GM12878 (cell line): ENCODE measurements around the gene CNR2.

Source experiments
- BCLAF1 ChIP-seq: fragments of 450-650 bp; IDR thresholded peaks from 2 replicates; pipeline ENCODE4 v1.6.1; 2017; ENCODE audit warnings: antibody characterized with exemption, mild to moderate bottlenecking, moderate library complexity
- CEBPB ChIP-seq, 2 experiments: fragments of 150-350 bp in 1 of 2; IDR thresholded peaks; 2 replicates each; pipeline ENCODE4 v1.6.1; 2012 to 2014; ENCODE audit warnings: low read depth in 2 of 2, low read length in 2 of 2, borderline replicate concordance in 1 of 2, inconsistent platforms in 1 of 2
- CTCF ChIP-seq, 3 experiments: IDR thresholded peaks in 2 of 3; conservative IDR thresholded peaks in 1 of 3; 2 replicates each; pipeline ENCODE4 v1.5.1; 2011; ENCODE audit warnings: low read depth in 3 of 3, low read length in 3 of 3, mild to moderate bottlenecking in 3 of 3, control low read depth in 2 of 3, moderate library complexity in 2 of 3, inconsistent platforms in 1 of 3, mixed read lengths in 1 of 3; ENCODE audit not compliant: control insufficient read depth in 2 of 3, insufficient read depth in 1 of 3; ENCODE audit errors: extremely low read depth in 1 of 3
- E2F4 ChIP-seq: IDR thresholded peaks from 2 replicates; pipeline ENCODE4 v1.6.1; 2012; ENCODE audit warnings: low read depth, low read length, improper control_type of control experiment
- MAX ChIP-seq: IDR thresholded peaks from 2 replicates; pipeline ENCODE4 v1.6.1; 2012; ENCODE audit warnings: low read depth, low read length, improper control_type of control experiment
- MEF2A ChIP-seq: IDR thresholded peaks from 2 replicates; pipeline ENCODE4 v1.6.1; 2011; ENCODE audit warnings: low read depth, mild to moderate bottlenecking, low read length, moderate library complexity; ENCODE audit not compliant: insufficient read depth
- NFIC ChIP-seq: IDR thresholded peaks from 2 replicates; pipeline ENCODE4 v1.6.1; 2012; ENCODE audit warnings: low read depth, mild to moderate bottlenecking, inconsistent platforms, low read length, moderate library complexity
- POLR2AphosphoS5 ChIP-seq: IDR thresholded peaks from 2 replicates; pipeline ENCODE4 v1.6.1; 2011; ENCODE audit warnings: mild to moderate bottlenecking, low read length, inconsistent platforms
- SMC3 ChIP-seq: IDR thresholded peaks from 2 replicates; pipeline ENCODE4 v1.6.1; 2011; ENCODE audit warnings: low read length, improper control_type of control experiment, borderline replicate concordance
- SP1 ChIP-seq: IDR thresholded peaks from one replicate; pipeline ENCODE4 v1.6.1; 2011; ENCODE audit warnings: low read depth, low read length
- YBX1 ChIP-seq: fragments of 450-650 bp; IDR thresholded peaks from 2 replicates; pipeline ENCODE4 v1.6.1; 2016; ENCODE audit warnings: antibody characterized with exemption

GRCh38 chr1:23931491-23931880, 18.3 kb upstream of the CNR2 start:
- TF ChIP-seq E2F4 (no peak), SMC3 (no peak), NFIC (no peak), CEBPB (IDR thresholded peaks at IDR 0.05; ENCODE audit: borderline replicate concordance in 1 of 2, low read depth in 2 of 2, low read length in 2 of 2) (no peak), MAX (no peak), BCLAF1 (no peak), YBX1 (no peak), CTCF (IDR thresholded peaks at IDR 0.05 in 2 of 3, conservative IDR thresholded peaks at IDR 0.05 in 1 of 3; ENCODE audit: control insufficient read depth in 2 of 3, extremely low read depth in 1 of 3, insufficient read depth in 1 of 3, low read depth in 3 of 3, low read length in 3 of 3) (no peak), MEF2A (no peak), SP1 (no peak), POLR2AphosphoS5 (no peak)
